Pons (tissue), 1 donor: ENCODE data around the gene COG5.
A peak's percentile ranks its signal among the peaks of the same experiment; 100 is the strongest.

Experiments
- DNase-seq: peaks from one replicate; pipeline ENCODE4 v3.0.0-alpha.2; 2016; ENCODE audit warnings: low spot score

COG5 gene

GRCh38 chr7:107185716-107186115 is 378.0 kb downstream of the COG5 start:
- DNase-seq, result no peak

DNA sequence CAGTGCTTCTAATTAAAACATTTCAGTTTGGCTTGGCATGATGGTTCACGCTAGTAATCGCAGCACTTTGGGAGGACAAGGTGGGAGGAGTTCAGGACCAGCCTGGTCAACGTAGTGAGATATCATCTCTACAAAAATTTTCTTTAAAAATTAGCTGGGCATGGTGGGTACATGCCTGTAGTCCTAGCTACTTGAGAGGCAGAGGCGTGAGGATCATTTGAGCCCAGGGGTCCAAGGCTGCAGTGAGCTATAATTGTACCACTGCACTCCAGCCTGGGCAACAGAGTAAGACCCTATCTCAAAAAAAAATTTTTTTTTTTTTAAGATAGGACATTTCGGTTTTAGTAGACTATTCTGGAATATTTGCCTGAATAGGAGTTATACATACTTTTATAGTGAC is 382.5 kb downstream of the COG5 start:
- DNase-seq, result no peak

- no peak for DNase-seq
Measured at GRCh38 chr7:107180378-107180777, 383.3 kb downstream of the COG5 start.

- no peak for DNase-seq
Measured at GRCh38 chr7:107179326-107180164, 384.2 kb downstream of the COG5 start.

DNA sequence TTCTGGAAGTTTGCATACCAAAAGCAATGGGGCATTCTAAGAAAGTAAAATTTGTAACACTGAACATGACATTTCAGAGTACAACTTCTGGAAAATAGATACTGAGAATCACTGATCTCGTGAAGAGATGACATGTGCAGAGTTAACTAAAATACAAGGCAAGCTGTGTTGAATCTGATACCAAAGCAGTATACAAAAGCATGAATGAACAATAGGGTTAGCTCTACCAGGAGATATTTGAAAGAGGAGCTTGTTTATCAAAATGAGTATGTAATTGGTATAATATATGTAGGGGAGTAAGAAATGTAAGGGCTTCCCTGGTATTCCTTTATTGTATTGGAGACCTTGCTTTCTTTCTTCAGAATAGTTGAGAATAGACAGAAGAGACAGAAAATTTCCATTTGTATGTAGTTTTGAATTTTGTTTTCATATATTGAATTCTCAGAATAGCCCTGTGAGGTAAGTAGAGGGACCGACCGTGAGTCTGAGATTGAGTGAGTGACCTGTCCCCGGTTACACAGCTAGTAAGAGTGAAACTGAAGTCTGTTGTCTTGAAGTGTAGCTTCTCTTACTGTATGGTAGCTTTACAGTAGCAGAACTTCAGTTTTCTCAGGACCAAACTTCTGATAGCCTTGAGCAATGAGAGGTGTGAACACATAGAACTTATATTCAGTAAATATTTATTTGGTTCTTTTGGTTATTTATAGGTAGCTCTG is 389.9 kb downstream of the COG5 start:
- DNase-seq, result peak; percentile 91

GRCh38 chr7:107173191-107173590 is 390.5 kb downstream of the COG5 start:
- no peak for DNase-seq

GRCh38 chr7:107172276-107173032 is 391.3 kb downstream of the COG5 start:
- DNase-seq, result no peak

- DNase-seq, result no peak
Measured at GRCh38 chr7:107171496-107171895, 392.2 kb downstream of the COG5 start.

- no peak for DNase-seq
Measured at GRCh38 chr7:107170051-107170915, 393.4 kb downstream of the COG5 start.

- peak; percentile 98 for DNase-seq
Measured at GRCh38 chr7:107169120-107170050, 394.3 kb downstream of the COG5 start.

- DNase-seq, result peak; percentile 100
Measured at GRCh38 chr7:107168233-107169119, 395.2 kb downstream of the COG5 start, which contains the start of gene HBP1. Gene HBP1, plus strand, starts transcription at chr7:107169003. Its CDS starts 10,891 bp downstream, at chr7:107179894.

GRCh38 chr7:107167483-107168232 is 396.1 kb downstream of the COG5 start:
- DNase-seq, result peak; percentile 89

DNA sequence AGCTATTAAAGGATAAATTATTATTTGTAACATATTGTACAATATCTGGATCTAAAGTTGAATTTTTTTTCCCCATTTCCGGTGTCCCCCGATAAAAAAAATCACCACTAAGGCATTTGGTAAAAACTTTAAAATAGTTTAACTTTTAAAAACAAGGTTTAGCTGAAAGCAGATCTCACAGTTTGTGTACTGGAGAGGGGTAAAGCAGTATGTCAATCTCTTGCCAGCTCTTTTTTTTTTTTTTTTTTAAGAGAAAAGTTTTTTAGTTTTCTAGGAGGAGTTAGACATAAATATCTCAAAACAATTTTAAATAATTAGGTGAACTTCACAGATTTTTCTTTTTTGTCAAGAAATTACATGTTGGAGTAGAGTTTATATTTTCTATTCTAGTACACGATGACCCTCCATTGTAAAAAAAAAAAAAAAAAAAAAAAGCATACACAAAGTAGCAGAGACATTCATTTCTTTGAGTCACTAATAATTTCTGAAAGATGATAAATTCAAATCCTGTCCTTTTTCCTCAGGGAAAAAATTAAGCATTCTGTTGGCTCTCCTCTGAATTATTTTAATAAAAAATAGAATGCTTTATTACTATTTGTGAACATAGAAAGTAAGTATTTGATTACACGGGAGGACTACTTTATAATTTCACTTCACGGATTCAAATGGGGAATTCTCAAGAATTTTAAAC is 396.8 kb downstream of the COG5 start:
- no peak for DNase-seq

DNA sequence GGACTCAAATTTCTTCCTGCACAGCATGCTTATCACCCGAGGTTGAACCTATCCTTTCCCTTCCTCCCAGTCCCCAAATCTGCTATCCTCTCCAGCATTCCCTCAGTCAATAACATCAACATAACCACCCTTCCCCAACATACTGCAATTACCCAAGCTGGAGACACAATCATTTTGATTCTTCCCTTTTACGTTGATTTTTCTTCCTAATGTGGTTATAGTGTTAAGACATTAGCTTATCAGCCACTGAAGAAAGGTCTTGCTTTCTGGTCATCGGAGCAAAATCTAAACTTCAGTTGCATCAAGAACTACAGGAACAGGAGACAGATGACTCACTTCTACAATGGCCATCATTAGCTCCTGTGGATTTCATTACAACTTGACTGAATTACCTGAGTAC is 398.4 kb downstream of the COG5 start:
- DNase-seq, result no peak

- DNase-seq, result no peak
Measured at GRCh38 chr7:107164092-107164491, 399.6 kb downstream of the COG5 start.

- DNase-seq, result no peak
Measured at GRCh38 chr7:107162475-107162874, 401.2 kb downstream of the COG5 start.

- DNase-seq, result no peak
Measured at GRCh38 chr7:107161415-107161814, 402.3 kb downstream of the COG5 start.

DNA sequence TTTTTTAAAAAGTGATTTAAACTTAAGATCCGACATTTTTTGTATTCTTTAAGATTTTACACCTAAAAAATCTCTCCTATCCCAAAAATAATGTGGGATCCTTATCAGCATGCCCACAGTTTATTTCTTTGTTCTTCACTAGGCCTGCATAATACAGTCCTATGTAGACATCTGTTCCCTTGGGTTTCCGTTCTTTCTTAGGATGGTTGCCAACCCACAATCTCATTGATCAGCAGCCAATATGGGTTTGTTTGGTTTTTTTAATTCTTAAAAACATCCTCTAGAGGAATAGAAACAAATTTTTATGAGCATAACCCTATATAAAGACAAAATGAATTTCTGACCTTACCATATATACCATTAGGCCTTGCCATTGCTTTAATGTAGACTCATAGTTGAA is 403.3 kb downstream of the COG5 start:
- DNase-seq, result no peak
